GM11168 (cell line): ENCODE data around the gene TIMM8A.
"Not testable (repeated sequence)": the region's sequence is repeated elsewhere in the genome, so short reads cannot be mapped to it uniquely, and the experiment has no call there.

Source experiments
- in situ Hi-C: fragments of 300-500 bp; cut with MboI; formaldehyde crosslinking; loops from one replicate; pipeline ENCODE4 v1.12.0; 2022; ENCODE audit warnings: low sequenced_read_pairs; ENCODE audit not compliant: unreplicated experiment

Gene TIMM8A

GRCh38 chrX:101362116-101362515 lies 13.6 kb upstream of the TIMM8A start:
- in situ Hi-C loops, result no loop called here

- in situ Hi-C loops, result no loop called here
Measured at GRCh38 chrX:101360390-101360789, 11.8 kb upstream of the TIMM8A start.

- in situ Hi-C loops, result no loop called here
Measured at GRCh38 chrX:101359966-101360365, 11.4 kb upstream of the TIMM8A start.

GRCh38 chrX:101357166-101357795 lies 8.7 kb upstream of the TIMM8A start:
- in situ Hi-C loops, result no loop called here

GRCh38 chrX:101349193-101349562 lies 636 bp upstream of the TIMM8A start:
- in situ Hi-C loops, result no loop called here

GRCh38 chrX:101347859-101348451 lies 587 bp downstream of the TIMM8A start:
- in situ Hi-C loops, result no loop called here

- in situ Hi-C loops, result no loop called here
Measured at GRCh38 chrX:101337776-101338271, 10.7 kb downstream of the TIMM8A start.

GRCh38 chrX:101334310-101334709 lies 14.2 kb downstream of the TIMM8A start:
- in situ Hi-C loops, result not testable (repeated sequence)

GRCh38 chrX:101326600-101326999 lies 21.9 kb downstream of the TIMM8A start:
- in situ Hi-C loops, result not testable (repeated sequence)

GRCh38 chrX:101303790-101304189 lies 44.8 kb downstream of the TIMM8A start:
- in situ Hi-C loops, result no loop called here
